ENCODE data around the gene NFYC.

The NFYC gene

GRCh38 chr1:40798366-40799281 lies 107.1 kb downstream of the NFYC start:
- DNase-seq = no peak

- no peak for DNase-seq
Measured at GRCh38 chr1:40799351-40799867, 107.9 kb downstream of the NFYC start.

GRCh38 chr1:40801742-40802077 lies 110.2 kb downstream of the NFYC start:
- DNase-seq = no peak

GRCh38 chr1:40802078-40802741 lies 110.7 kb downstream of the NFYC start:
- DNase-seq = peak; percentile 88

GRCh38 chr1:40802742-40803113 lies 111.2 kb downstream of the NFYC start:
- no peak for DNase-seq

GRCh38 chr1:40803447-40803846 lies 111.9 kb downstream of the NFYC start:
- DNase-seq = no peak

- DNase-seq = no peak
Measured at GRCh38 chr1:40803902-40804301, 112.4 kb downstream of the NFYC start.

GRCh38 chr1:40806240-40806639 lies 114.7 kb downstream of the NFYC start:
- DNase-seq = no peak

- DNase-seq = no peak
Measured at GRCh38 chr1:40806731-40807695, 115.5 kb downstream of the NFYC start.

GRCh38 chr1:40808002-40808401 lies 116.5 kb downstream of the NFYC start:
- DNase-seq = no peak

- no peak for DNase-seq
Measured at GRCh38 chr1:40808444-40808843, 116.9 kb downstream of the NFYC start.

- DNase-seq = no peak
Measured at GRCh38 chr1:40808909-40809308, 117.4 kb downstream of the NFYC start.

GRCh38 chr1:40810927-40811326 lies 119.4 kb downstream of the NFYC start:
- DNase-seq = no peak

- DNase-seq = no peak
Measured at GRCh38 chr1:40815420-40815819, 123.9 kb downstream of the NFYC start.

GRCh38 chr1:40817791-40818263 lies 126.3 kb downstream of the NFYC start:
- DNase-seq = no peak

GRCh38 chr1:40818264-40818961 lies 126.9 kb downstream of the NFYC start:
- DNase-seq = peak; percentile 93

- no peak for DNase-seq
Measured at GRCh38 chr1:40819101-40819500, 127.6 kb downstream of the NFYC start.

GRCh38 chr1:40820251-40820797 lies 128.8 kb downstream of the NFYC start:
- DNase-seq = no peak

Data from stimulated activated CD8-positive, alpha-beta memory T cell treated with anti-CD3 and anti-CD28 coated beads, Interleukin-4, amount 100 ng/mL, for 48 hours (primary cell).